ENCODE data around the gene GSTK1. TPM values are rescaled to one million over a fixed set of nuclear protein-coding genes. Genes with fewer than 3 reads are reported as not detected.
"Not testable (repeated sequence)": the region's sequence is repeated elsewhere in the genome, so short reads cannot be mapped to it uniquely, and the experiment has no call there.

The GSTK1 gene
- polyA plus RNA-seq, 3 donors = 182 to 219 (median 191) TPM

DNA sequence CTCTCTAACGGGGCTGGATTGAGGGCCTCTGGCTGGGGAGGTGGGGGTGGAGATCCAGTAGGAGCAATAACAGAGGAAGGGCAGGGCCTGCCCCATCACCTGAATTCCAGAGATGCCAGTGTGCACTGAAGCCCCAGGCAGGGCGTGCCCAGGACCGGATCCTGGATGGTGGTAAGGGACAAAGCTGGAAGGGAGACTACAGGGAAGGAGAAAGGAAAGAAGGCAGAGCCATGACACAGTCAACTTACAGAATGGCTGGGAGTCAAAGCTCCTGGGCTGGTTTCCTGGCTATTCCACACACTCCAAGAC lies 22.2 kb downstream of the GSTK1 start:
- peak in 2 of 11 donors; percentile 56 to 60 for DNase-seq (ENCODE audit: extremely low read depth in 1 of 11, low read depth in 9 of 11, low spot score in 4 of 11)

DNA sequence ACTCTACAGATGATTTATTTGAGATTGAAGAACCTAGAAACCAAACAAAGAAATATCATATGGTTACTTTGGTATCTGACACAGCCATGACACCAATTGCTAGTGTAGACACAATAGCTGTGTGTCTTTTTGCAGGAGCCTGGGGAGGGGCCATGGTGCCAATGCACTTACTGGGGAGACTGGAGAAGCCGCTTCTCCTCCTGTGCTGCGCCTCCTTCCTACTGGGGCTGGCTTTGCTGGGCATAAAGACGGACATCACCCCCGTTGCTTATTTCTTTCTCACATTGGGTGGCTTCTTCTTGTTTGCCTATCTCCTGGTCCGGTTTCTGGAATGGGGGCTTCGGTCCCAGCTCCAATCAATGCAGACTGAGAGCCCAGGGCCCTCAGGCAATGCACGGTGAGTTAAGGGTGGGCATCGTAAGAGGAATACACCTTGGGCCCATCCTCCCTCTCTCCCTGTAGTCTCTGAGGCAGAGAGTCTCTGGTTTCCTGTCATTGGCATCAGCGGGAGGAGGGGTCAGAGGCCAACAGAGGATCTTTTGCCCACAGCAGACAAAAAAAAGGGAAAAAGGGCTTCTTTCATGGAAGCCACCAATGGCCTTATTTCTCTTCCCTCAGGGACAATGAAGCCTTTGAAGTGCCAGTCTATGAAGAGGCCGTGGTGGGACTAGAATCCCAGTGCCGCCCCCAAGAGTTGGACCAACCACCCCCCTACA lies 22.7 kb downstream of the GSTK1 start:
- no peak for DNase-seq (ENCODE audit: extremely low read depth in 1 of 11, low read depth in 9 of 11, low spot score in 4 of 11)

DNA sequence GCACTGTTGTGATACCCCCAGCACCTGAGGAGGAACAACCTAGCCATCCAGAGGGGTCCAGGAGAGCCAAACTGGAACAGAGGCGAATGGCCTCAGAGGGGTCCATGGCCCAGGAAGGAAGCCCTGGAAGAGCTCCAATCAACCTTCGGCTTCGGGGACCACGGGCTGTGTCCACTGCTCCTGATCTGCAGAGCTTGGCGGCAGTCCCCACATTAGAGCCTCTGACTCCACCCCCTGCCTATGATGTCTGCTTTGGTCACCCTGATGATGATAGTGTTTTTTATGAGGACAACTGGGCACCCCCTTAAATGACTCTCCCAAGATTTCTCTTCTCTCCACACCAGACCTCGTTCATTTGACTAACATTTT lies 23.3 kb downstream of the GSTK1 start:
- DNase-seq (ENCODE audit: extremely low read depth in 1 of 11, low read depth in 9 of 11, low spot score in 4 of 11) = no peak

DNA sequence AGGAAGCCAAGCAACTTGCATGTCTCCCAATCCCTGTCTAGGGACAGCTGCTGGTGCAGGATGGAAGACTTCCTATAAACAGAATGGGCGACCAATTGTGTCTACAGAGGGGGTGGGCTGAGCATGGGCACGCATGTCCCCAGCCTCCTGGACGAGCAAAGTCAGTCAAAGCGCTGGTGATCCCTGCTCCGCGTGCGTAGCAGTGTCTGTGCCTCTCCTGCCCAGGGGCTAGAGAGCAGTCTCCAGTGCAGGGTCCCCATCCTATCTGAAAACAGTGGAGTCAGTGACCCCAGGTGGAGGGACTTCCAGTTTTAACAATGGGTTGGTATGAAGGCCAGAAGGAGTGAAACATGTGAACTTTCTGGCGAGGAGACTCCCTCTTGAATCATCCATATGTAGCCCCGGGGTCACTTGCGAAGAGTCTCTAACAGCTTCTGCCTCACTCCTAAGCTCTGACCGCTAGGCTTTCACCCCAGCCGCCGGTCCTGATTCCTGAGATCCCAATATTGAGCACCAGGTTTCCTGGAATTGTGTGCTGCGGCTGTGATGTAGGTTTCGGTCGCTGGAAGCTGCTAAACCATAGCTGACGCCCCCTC lies 24.2 kb downstream of the GSTK1 start:
- DNase-seq (ENCODE audit: extremely low read depth in 1 of 11, low read depth in 9 of 11, low spot score in 4 of 11) = no peak

DNA sequence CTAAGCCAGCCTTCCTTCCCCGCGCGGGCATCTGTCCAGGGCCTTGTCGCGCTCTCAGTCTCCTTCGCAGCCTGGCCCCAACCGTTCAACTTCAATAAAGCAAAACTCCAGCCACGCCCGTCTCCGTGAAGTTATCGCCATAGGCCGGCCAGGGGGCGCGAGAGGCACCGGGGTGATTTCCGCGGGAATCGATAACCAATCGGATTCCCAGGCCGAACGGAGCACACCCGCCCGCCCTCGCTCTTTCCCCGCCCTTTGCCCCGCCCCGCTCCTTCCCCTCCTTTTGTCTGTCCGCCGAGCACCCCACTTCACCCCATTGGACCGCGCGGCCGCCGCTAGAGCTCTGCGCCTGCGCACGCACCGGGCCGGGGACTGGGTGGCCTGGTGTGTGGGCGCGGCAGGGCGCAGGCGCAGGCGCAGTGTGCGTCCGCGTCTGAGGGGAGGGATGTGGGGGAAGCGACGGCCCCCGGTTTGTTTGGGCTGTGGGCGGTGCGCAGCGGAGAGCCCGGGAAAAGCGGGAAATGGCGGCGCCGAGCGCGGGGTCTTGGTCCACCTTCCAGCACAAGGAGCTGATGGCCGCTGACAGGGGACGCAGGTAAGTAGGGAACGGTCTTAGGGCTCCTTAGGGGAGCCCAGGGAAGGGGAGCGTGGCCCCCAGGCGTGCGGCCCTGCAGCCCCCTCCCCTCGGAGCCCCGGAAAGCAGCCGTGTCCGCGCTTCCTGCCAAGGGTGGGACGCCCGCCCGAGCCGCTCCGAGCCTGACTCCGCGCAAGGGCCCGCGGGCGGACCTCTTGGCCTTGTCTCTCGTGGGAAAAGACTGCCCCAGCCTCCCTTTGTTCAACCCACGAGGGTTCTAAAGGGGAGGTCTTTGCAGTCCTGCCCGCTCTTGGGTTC lies 24.9 kb downstream of the GSTK1 start, which contains the start of gene CASP2:
Gene CASP2, plus strand, starts transcription at position 417 of the 892 bp plus-strand sequence. Its CDS starts 105 bp downstream, at position 522.
- DNase-seq (ENCODE audit: extremely low read depth in 1 of 11, low read depth in 9 of 11, low spot score in 4 of 11) = peak; percentile 81 to 97 (median 93)

DNA sequence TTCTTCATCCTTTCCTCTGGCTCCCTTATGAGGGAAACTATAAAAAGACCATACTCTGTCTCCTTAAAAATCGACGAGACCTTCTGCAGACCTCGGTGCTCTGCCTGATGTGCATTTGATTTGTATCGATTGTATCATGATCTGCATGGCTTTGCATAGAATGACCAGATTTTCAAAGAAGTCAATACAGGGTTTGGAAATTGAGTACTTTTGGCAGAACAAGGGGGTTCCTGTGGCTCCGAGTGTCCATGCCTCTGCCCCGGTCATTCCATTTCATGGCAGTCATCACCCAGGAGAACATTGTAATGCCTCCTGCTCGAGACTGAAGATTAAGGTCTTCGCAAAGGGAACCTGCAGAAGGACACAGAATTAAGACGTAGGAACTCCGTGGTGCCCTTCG lies 25.6 kb downstream of the GSTK1 start:
- no peak for DNase-seq (ENCODE audit: extremely low read depth in 1 of 11, low read depth in 9 of 11, low spot score in 4 of 11)

DNA sequence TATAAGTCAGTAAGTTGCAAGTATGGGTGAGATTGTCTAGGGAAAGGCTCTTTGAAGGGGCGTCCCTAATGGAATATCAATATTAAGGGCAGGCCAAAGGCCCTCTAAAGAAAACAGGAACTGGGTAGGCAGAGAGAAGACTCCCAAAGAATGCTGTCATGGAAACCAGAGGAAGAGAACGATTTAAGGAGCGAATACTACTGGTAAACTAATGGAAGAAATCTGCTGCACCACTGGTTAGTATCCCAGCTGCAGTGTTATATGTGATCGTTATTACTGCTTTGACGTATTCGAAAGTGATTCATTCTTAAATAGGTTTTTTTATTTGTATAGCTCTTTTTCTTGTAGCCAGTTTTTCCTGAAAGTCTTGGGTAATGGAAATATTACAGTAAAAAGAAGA lies 26.2 kb downstream of the GSTK1 start:
- no peak for DNase-seq (ENCODE audit: extremely low read depth in 1 of 11, low read depth in 9 of 11, low spot score in 4 of 11)

DNA sequence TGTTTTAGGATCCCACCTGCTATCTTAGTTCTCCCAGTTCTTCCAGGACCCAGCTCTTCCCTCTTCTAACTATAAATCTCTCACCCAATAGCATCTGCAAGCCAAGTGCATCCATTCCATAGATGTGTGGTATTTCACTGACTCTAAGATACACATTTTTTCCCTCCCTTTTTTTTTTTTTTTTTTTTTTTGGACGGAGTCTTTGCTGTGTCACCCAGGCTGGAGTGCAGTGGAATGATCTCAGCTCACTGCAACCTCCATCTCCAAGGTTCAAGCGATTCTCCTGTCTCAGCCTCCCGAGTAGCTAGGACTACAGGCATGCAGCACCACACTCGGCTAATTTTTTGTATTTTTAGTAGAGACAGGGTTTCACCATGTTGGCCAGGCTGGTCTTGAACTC lies 26.6 kb downstream of the GSTK1 start:
- DNase-seq (ENCODE audit: extremely low read depth in 1 of 11, low read depth in 9 of 11, low spot score in 4 of 11) = not testable (repeated sequence)

DNA sequence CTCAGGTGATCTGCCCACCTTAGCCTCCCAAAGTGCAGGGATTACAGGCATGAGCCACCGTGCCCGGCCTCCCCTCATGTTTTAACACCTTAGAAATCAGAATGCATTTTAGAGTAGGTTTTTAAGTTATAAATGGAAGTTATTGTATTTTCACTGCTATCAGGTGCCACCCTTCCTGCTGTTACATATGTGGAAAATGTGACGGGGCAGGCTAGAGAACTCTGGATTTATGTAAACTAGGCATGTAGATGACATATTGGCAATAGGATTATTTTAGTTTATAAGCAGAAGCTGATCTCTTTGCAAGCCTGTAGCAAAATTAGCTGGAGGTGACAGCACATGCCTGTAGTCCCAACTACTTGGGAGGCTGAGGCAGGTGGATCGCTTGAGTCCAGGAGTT lies 27.1 kb downstream of the GSTK1 start:
- DNase-seq (ENCODE audit: extremely low read depth in 1 of 11, low read depth in 9 of 11, low spot score in 4 of 11) = no peak

DNA sequence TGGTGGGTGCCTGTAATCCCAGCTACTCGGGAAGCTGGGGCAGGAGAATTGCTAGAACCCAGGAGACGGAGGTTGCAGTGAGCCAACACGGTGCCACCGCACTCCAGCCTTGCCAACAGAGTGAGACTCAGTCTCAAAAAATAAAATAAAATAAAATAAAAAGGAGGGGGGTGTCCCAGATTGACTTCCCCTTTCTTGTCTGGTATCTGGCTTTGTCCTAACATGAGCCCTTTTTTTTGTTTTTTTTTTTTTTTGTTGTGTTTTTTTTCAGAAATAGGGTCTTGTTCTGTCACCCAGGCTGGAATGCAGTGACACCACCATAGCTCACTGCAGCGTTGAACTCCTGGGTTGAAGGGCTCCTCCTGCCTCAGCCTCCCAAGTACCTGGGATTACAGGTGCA lies 29.6 kb downstream of the GSTK1 start:
- no peak for DNase-seq (ENCODE audit: extremely low read depth in 1 of 11, low read depth in 9 of 11, low spot score in 4 of 11)

DNA sequence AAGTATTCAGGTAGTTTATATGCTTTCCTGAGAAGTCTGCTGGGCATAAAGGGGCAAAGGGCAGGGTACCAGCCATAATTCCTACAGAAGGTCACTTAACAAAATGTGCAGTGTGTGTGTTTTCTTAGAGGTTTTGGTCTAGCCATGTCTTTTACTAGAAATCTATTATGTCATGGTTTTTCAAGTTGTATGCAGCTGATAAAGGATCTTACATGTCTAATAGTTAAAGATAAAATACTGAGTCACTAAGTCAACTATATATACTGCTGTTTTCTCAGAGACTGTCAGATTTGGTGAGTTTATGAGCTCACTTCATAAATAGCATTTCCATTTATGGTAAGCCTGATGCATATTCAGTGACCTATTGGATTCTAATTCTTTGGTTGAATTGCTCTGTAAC lies 32.6 kb downstream of the GSTK1 start:
- no peak for DNase-seq (ENCODE audit: extremely low read depth in 1 of 11, low read depth in 9 of 11, low spot score in 4 of 11)

DNA sequence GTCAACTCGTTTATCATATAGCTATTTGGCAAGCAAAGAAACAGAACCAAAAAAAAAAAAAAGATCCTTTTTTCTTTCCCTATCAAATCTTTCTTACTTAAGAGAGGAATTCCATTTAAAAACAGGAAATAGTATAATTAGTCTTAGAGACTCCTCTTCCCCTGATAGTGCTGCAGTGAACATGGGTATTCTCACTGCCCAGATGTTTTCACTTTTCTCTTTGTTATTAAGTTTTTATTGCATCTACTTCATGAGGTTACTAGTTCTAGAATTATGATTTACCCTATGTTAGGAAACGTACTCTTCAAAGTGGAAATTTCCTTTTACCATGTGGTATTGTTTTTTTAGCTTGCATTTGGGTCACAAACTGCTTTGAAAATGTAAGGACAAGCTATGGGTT lies 33.4 kb downstream of the GSTK1 start:
- DNase-seq (ENCODE audit: extremely low read depth in 1 of 11, low read depth in 9 of 11, low spot score in 4 of 11) = no peak

DNA sequence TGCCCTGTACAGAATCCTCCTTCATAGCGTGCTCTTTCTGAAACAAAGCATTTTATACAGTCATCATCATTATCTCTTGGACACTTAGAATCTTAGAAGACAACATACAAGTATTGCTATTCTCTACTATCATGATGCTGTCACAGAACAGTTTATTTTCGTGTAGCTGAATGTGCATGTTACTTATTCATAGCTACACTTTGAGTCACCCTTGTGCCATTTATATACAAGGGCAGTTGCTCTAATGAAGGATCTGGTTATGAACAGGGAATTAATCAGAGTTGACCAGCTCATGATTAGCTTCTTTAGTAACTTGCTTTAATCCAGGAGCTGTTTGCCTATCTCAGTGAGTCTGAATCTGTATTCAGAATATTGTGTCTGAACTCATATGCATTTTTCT lies 36.1 kb downstream of the GSTK1 start:
- no peak for DNase-seq (ENCODE audit: extremely low read depth in 1 of 11, low read depth in 9 of 11, low spot score in 4 of 11)

DNA sequence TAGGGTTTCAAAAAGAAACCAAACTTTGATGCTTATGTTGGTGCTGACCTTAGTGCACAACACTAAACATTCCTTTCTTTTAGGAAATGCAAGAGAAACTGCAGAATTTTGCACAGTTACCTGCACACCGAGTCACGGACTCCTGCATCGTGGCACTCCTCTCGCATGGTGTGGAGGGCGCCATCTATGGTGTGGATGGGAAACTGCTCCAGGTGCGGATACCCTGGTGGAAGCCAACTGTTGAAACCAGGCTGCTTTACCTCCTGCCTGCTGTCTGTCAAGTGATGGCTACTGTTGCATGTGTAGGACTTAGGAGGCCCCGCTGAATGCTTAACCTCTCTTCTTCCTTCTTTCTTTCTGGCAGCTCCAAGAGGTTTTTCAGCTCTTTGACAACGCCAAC lies 36.6 kb downstream of the GSTK1 start:
- DNase-seq (ENCODE audit: extremely low read depth in 1 of 11, low read depth in 9 of 11, low spot score in 4 of 11) = no peak

DNA sequence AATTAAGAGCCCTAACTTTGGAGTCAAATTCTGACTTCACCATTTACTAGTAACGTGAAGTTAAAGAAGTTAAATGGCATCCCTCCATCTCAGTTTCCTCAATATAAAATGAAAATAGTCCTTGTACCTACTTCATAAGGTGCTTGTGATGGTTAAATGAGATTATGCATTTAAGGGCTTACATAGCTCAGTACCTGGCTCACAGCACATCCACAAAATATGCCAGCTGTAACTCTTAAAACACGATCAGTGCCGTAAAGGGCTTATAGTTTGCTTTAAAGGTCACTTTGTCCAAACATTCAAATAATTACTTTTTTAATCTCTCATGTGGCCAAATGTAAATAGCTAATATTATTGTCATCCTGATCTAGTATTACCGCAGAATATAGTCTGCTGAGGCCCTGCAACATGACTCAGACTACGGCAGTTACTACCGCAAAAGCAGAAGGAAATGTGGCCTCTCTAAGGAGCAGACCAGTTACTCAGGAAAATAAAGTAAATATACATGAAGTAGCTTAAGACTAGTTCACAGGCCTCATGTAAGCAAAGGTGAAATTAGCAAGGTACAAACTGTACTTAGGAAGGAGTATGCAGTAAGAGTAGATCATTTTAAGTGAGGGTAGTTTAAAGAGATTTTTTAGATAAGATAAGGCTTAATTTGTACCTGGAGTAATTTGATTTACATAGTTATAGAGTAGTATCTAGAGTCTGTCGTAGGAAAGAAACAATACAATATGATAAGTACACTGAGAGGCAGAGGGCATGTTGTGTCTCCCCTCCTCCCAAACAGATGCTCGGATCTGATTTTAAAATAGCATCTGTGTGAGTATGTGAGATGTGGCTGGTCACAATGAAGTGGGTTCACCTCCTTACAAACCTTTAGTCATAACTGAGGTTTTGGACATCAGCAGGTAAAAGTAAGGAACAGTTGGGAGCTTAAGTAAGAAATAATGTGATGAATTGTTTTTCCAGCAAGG lies 38.0 kb downstream of the GSTK1 start:
- DNase-seq (ENCODE audit: extremely low read depth in 1 of 11, low read depth in 9 of 11, low spot score in 4 of 11) = no peak

DNA sequence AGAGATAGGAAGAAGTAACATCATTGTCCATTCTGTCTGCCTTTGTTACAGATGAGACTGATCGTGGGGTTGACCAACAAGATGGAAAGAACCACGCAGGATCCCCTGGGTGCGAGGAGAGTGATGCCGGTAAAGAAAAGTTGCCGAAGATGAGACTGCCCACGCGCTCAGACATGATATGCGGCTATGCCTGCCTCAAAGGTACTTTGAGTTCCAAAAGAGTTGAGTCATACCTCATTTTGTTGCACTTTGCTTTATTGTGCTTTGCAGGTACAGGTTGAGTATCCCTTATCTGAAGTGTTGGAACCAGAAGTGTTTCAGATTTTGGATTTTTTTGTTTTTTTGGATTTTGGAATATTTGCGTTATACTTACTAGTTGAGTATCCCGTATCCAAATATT lies 40.5 kb downstream of the GSTK1 start:
- no peak for DNase-seq (ENCODE audit: extremely low read depth in 1 of 11, low read depth in 9 of 11, low spot score in 4 of 11)

DNA sequence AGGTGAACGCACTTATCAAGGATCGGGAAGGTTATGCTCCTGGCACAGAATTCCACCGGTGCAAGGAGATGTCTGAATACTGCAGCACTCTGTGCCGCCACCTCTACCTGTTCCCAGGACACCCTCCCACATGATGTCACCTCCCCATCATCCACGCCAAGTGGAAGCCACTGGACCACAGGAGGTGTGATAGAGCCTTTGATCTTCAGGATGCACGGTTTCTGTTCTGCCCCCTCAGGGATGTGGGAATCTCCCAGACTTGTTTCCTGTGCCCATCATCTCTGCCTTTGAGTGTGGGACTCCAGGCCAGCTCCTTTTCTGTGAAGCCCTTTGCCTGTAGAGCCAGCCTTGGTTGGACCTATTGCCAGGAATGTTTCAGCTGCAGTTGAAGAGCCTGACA lies 41.7 kb downstream of the GSTK1 start:
- DNase-seq (ENCODE audit: extremely low read depth in 1 of 11, low read depth in 9 of 11, low spot score in 4 of 11) = no peak

DNA sequence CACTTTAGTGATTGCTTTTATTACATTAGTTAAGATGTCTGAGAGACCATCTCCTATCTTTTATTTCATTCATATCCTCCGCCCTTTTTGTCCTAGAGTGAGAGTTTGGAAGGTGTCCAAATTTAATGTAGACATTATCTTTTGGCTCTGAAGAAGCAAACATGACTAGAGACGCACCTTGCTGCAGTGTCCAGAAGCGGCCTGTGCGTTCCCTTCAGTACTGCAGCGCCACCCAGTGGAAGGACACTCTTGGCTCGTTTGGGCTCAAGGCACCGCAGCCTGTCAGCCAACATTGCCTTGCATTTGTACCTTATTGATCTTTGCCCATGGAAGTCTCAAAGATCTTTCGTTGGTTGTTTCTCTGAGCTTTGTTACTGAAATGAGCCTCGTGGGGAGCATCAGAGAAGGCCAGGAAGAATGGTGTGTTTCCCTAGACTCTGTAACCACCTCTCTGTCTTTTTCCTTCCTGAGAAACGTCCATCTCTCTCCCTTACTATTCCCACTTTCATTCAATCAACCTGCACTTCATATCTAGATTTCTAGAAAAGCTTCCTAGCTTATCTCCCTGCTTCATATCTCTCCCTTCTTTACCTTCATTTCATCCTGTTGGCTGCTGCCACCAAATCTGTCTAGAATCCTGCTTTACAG lies 42.3 kb downstream of the GSTK1 start:
- no peak for DNase-seq (ENCODE audit: extremely low read depth in 1 of 11, low read depth in 9 of 11, low spot score in 4 of 11)

DNA sequence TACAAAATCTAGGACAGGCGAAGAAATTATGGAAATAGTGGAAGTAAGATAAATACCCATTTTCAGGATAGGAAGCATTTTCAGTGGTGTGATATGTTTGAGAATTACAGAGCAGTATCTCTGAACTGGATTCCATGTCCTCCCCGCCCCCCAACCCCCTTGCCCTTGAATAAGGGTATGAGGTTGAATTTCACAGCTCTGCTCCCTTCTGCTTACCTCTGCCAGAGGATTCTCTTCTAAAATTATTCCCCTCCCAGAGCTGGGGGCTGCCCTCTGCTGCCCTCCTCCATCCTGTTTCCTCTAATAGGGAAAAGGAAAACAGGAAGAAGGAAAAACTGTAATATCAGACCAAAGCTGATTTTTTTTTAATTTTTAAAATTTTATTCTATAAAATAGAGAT lies 45.4 kb downstream of the GSTK1 start:
- DNase-seq (ENCODE audit: extremely low read depth in 1 of 11, low read depth in 9 of 11, low spot score in 4 of 11) = no peak

Measured in renal cortex interstitium (tissue), 11 donors.